HCT116 (cell line): ENCODE results near the gene APPL2. TPM values are rescaled to one million over a fixed set of nuclear protein-coding genes. Genes with fewer than 3 reads are reported as not detected.

Experiments
- ATAC-seq: fragments of 200-7000 bp; cut with Tn5 transposase; 2 replicates; pipeline ENCODE4 v1.9.1; 2020; ENCODE audit warnings: mild to moderate bottlenecking, moderate library complexity
- BruUV-seq: library from RNA; stranded (reverse); fragments of 400-500 nt; replicated peaks from 2 replicates; lab custom pipeline; 2021; lab: Mats Ljungman, UMichigan
- CTCF ChIA-PET: fragments of 300-600 bp; sonication (Branson Sonifier 250); formaldehyde crosslinking; loops from one replicate; lab custom pipeline; 2021; ENCODE audit warnings: antibody characterized with exemption; lab: Charles Lee
- POLR2A ChIA-PET: fragments of 300-600, 350-600 bp; sonication (Branson Sonifier 250); formaldehyde crosslinking; loops from one replicate; lab custom pipeline; 2021; ENCODE audit warnings: antibody characterized with exemption; lab: Charles Lee
- RAD21 ChIA-PET, 2 experiments: fragments of 300-600 bp; sonication (Branson Sonifier 250); formaldehyde crosslinking; loops; one replicate each; lab custom pipeline; 2023; ENCODE audit warnings: low total read pairs in 2 of 2; ENCODE audit not compliant: uncharacterized antibody in 2 of 2, unreplicated experiment in 2 of 2, low non-redundant PET in 1 of 2; lab: Charles Lee
- DNase-seq: peaks from one replicate; pipeline ENCODE4 v3.0.0-alpha.2; 2010; ENCODE audit warnings: low read depth, low spot score
- H2AFZ ChIP-seq: fragments of 200-600 bp; shearing (Covaris generic), sonication (generic); 2 replicates; pipeline ENCODE4 v1.6.1; 2017; ENCODE audit warnings: low read depth, mixed run types, mixed read lengths, antibody characterized with exemption, low read length; ENCODE audit not compliant: poor library complexity, severe bottlenecking
- H3K27ac ChIP-seq: 2 replicates; pipeline ENCODE4 v1.5.1; 2012; ENCODE audit warnings: low read depth, low read length
- H3K27me3 ChIP-seq: fragments of 200-600 bp; sonication (generic); 2 replicates; pipeline ENCODE4 v1.6.1; 2016; ENCODE audit warnings: mixed run types, low read length, mixed read lengths; ENCODE audit not compliant: insufficient read depth
- H3K36me3 ChIP-seq, 2 experiments: fragments of 200-500 bp in 1 of 2; fragments of 200-600 bp in 1 of 2; sonication (Bioruptor generic) in 1 of 2; sonication (generic) in 1 of 2; 2 replicates each; pipeline versions ENCODE4 v1.5.1 to v1.6.1; 2014 to 2016; ENCODE audit warnings: low read length in 2 of 2, inconsistent platforms in 1 of 2, mixed read lengths in 1 of 2, mixed run types in 1 of 2; ENCODE audit not compliant: insufficient read depth in 2 of 2, control insufficient read depth in 1 of 2
- H3K4me1 ChIP-seq, 2 experiments: fragments of 200-600 bp in 1 of 2; sonication (generic) in 1 of 2; 2 replicates each; pipeline versions ENCODE4 v1.5.1 to v1.6.1; 2012 to 2017; ENCODE audit warnings: low read length in 2 of 2, inconsistent platforms in 1 of 2, mild to moderate bottlenecking in 1 of 2, mixed read lengths in 1 of 2, mixed run types in 1 of 2, moderate library complexity in 1 of 2; ENCODE audit not compliant: insufficient read depth in 2 of 2, control insufficient read depth in 1 of 2
- H3K4me2 ChIP-seq: fragments of 200-600 bp; sonication (generic); 2 replicates; pipeline ENCODE4 v1.6.1; 2017; ENCODE audit warnings: mixed run types, low read length, mixed read lengths
- H3K4me3 ChIP-seq, 2 experiments: fragments of 200-600 bp in 1 of 2; sonication (generic) in 1 of 2; replicated peaks in 1 of 2; 2 replicates each; pipeline ENCODE4 v1.5.1; 2011 to 2016; ENCODE audit warnings: low read length in 2 of 2, control low read depth in 1 of 2, low read depth in 1 of 2, mild to moderate bottlenecking in 1 of 2, mixed read lengths in 1 of 2, mixed run types in 1 of 2
- H3K79me2 ChIP-seq: fragments of 200-600 bp; sonication (generic); 2 replicates; pipeline ENCODE4 v1.6.1; 2017; ENCODE audit warnings: mild to moderate bottlenecking, mixed run types, low read length, moderate library complexity, mixed read lengths; ENCODE audit not compliant: insufficient read depth
- H3K9ac ChIP-seq: fragments of 200-600 bp; sonication (generic); 2 replicates; pipeline ENCODE4 v1.6.1; 2016; ENCODE audit warnings: low read length, mixed read lengths
- H3K9me2 ChIP-seq: fragments of 200-600 bp; sonication (generic), shearing (Covaris generic); 2 replicates; pipeline ENCODE4 v1.6.1; 2017; ENCODE audit warnings: mixed run types, mild to moderate bottlenecking, moderate library complexity; ENCODE audit not compliant: insufficient read depth
- H3K9me3 ChIP-seq, 2 experiments: fragments of 200-500 bp in 1 of 2; fragments of 200-600 bp in 1 of 2; sonication (Bioruptor generic) in 1 of 2; sonication (generic) in 1 of 2; 2 replicates each; pipeline ENCODE4 v1.6.1; 2014 to 2017; ENCODE audit warnings: low read length in 2 of 2, mixed read lengths in 2 of 2, inconsistent platforms in 1 of 2, low read depth in 1 of 2, mild to moderate bottlenecking in 1 of 2, mixed run types in 1 of 2, moderate library complexity in 1 of 2; ENCODE audit not compliant: control insufficient read depth in 1 of 2, insufficient read depth in 1 of 2
- H4K20me1 ChIP-seq: fragments of 200-600 bp; sonication (generic), shearing (Covaris generic); 2 replicates; pipeline ENCODE4 v1.6.1; 2017; ENCODE audit warnings: mixed run types, mild to moderate bottlenecking, moderate library complexity; ENCODE audit not compliant: insufficient read depth
- CBX3 ChIP-seq: IDR thresholded peaks from 2 replicates; pipeline ENCODE4 v1.6.1; 2012; ENCODE audit warnings: low read depth
- CEBPB ChIP-seq: IDR thresholded peaks from 2 replicates; pipeline ENCODE4 v1.6.1; 2012; ENCODE audit warnings: low read depth
- CTCF ChIP-seq, 3 experiments: fragments of 200-600 bp in 1 of 3; sonication (generic) in 1 of 3; IDR thresholded peaks in 2 of 3; conservative IDR thresholded peaks in 1 of 3; 2 replicates each; pipeline ENCODE4 v1.5.1; 2012 to 2017; ENCODE audit warnings: low read depth in 2 of 3, low read length in 2 of 3, antibody characterized with exemption in 1 of 3, borderline replicate concordance in 1 of 3, control low read depth in 1 of 3, mild to moderate bottlenecking in 1 of 3, mixed read lengths in 1 of 3, mixed run types in 1 of 3, moderate library complexity in 1 of 3; ENCODE audit not compliant: insufficient read depth in 1 of 3
- ELF1 ChIP-seq: IDR thresholded peaks from 2 replicates; pipeline ENCODE4 v1.6.1; 2012; ENCODE audit warnings: low read depth, borderline replicate concordance
- EZH2 ChIP-seq: fragments of 200-600 bp; sonication (generic); IDR thresholded peaks from 2 replicates; pipeline ENCODE4 v1.6.1; 2017; ENCODE audit warnings: antibody characterized with exemption, mixed run types
- EZH2phosphoT487 ChIP-seq: fragments of 200-600 bp; IDR thresholded peaks from 2 replicates; pipeline ENCODE4 v1.6.1; 2018; ENCODE audit warnings: antibody characterized with exemption, borderline replicate concordance
- FOSL1 ChIP-seq: IDR thresholded peaks from 2 replicates; pipeline ENCODE4 v1.6.1; 2012; ENCODE audit warnings: low read depth
- JUND ChIP-seq: IDR thresholded peaks from 2 replicates; pipeline ENCODE4 v1.6.1; 2012
- MAX ChIP-seq: IDR thresholded peaks from 2 replicates; pipeline ENCODE4 v1.6.1; 2012
- POLR2AphosphoS5 ChIP-seq: IDR thresholded peaks from 2 replicates; pipeline ENCODE4 v1.6.1; 2011; ENCODE audit warnings: mild to moderate bottlenecking, low read depth, low read length, moderate library complexity
- RAD21 ChIP-seq: IDR thresholded peaks from 2 replicates; pipeline ENCODE4 v1.6.1; 2012; ENCODE audit warnings: low read depth, mild to moderate bottlenecking
- REST ChIP-seq: IDR thresholded peaks from 2 replicates; pipeline ENCODE4 v1.6.1; 2012; ENCODE audit warnings: low read depth
- SP1 ChIP-seq: IDR thresholded peaks from 2 replicates; pipeline ENCODE4 v1.6.1; 2012; ENCODE audit warnings: low read depth
- YY1 ChIP-seq: IDR thresholded peaks from 2 replicates; pipeline ENCODE4 v1.6.1; 2011; ENCODE audit warnings: low read length, low read depth, moderate library complexity, mild to moderate bottlenecking; ENCODE audit not compliant: insufficient replicate concordance; ENCODE audit errors: extremely low read depth
- ZBTB33 ChIP-seq: IDR thresholded peaks from 2 replicates; pipeline ENCODE4 v1.6.1; 2011; ENCODE audit warnings: mild to moderate bottlenecking, low read length, moderate library complexity; ENCODE audit not compliant: insufficient replicate concordance; ENCODE audit errors: extremely low read depth
- ZFX ChIP-seq: fragments of 450-650 bp; IDR thresholded peaks from 2 replicates; pipeline ENCODE4 v1.6.1; 2017
- ZNF274 ChIP-seq: fragments of 200-500 bp; sonication (Bioruptor generic); IDR thresholded peaks from 2 replicates; pipeline ENCODE4 v1.6.1; 2014; ENCODE audit warnings: mild to moderate bottlenecking, low read depth, low read length, inconsistent platforms
- intact Hi-C: fragments of 100-400 bp; cut with micrococcal nuclease; formaldehyde crosslinking; loops from 2 replicates; pipeline ENCODE4 v1.10.0; 2022
- total RNA-seq: library from RNA; stranded (reverse); gene quantifications from one replicate; pipeline ENCODE4 v1.2.1, GENCODE V29; 2021; ENCODE audit not compliant: unreplicated experiment

APPL2 gene
- total RNA-seq, 1 experiment from 2014 or later: 22.6 TPM

- H3K4me2 ChIP-seq: no peak overlapping the region
- no peak overlapping the region for H3K9ac ChIP-seq
- no TSS peak for BruUV-seq
- H3K4me1 ChIP-seq: no peaks in the 10 kb centered on the region
- ChIA-PET RAD21 (no interaction called here), CTCF (no interaction called here), POLR2A (no interaction called here)
- TF ChIP-seq CEBPB (no peak), RAD21 (no peak), YY1 (no peak), ZFX (no peak), JUND (no peak), ZNF274 (no peak), MAX (no peak), ELF1 (no peak), CTCF (IDR thresholded peaks at IDR 0.05 in 2 of 3, conservative IDR thresholded peaks at IDR 0.05 in 1 of 3; ENCODE audit: borderline replicate concordance in 1 of 3, insufficient read depth in 1 of 3, low read depth in 2 of 3, low read length in 2 of 3) (no peak), FOSL1 (no peak), ZBTB33 (no peak), EZH2 (no peak), CBX3 (no peak), EZH2phosphoT487 (no peak), POLR2AphosphoS5 (no peak), SP1 (no peak), REST (no peak)
- no peaks in the 10 kb centered on the region for H3K9me3 ChIP-seq
- H3K27me3 ChIP-seq: no peaks in the 10 kb centered on the region
- H3K36me3 ChIP-seq: peaks cover 13 to 15% of the 10 kb centered on the region in 2 experiments; a peak in 3 of 4 replicates
- no peaks in the 10 kb centered on the region for H3K79me2 ChIP-seq
- H2AFZ ChIP-seq: no peak overlapping the region
- no peaks in the 10 kb centered on the region for H3K9me2 ChIP-seq
- DNase-seq: no peak
- no peak for ATAC-seq
- H3K4me3 ChIP-seq: no peak overlapping the region
- intact Hi-C loops: no loop called here
- H3K27ac ChIP-seq: no peak overlapping the region
- H4K20me1 ChIP-seq: 0 out of 2 replicates have a peak, but pooled peaks cover 3% of the 10 kb centered on the region
These were observed 93.7 kb downstream of the APPL2 start for GRCh38 chr12:105142259-105142658.
